Upper lobe of left lung (tissue), 6 donors: ENCODE measurements around the gene COA8. TPM values are rescaled to one million over a fixed set of nuclear protein-coding genes. Genes with fewer than 3 reads are reported as not detected.
"Not testable (repeated sequence)": the region's sequence is repeated elsewhere in the genome, so short reads cannot be mapped to it uniquely, and the experiment has no call there.

Experiments
- ATAC-seq, 2 donors: fragments of 200-7000 bp; cut with Tn5 transposase; one replicate each; pipeline ENCODE4 v1.9.1; 2022; ENCODE audit warnings: mild to moderate bottlenecking in 2 of 2, moderate library complexity in 2 of 2; ENCODE audit not compliant: low FRiP score in 2 of 2
- DNase-seq, 2 donors: peaks; one replicate each; pipeline ENCODE4 v3.0.0-alpha.2; 2019 to 2020
- H3K27ac ChIP-seq, 4 donors: fragments of 200-600 bp; sonication (generic); one replicate each; pipeline ENCODE4 v1.5.1; 2016 to 2019
- H3K27me3 ChIP-seq, 4 donors: fragments of 200-600 bp; sonication (generic); one replicate each; pipeline ENCODE4 v1.5.1; 2017 to 2019
- H3K36me3 ChIP-seq, 4 donors: fragments of 200-600 bp; sonication (generic); one replicate each; pipeline ENCODE4 v1.5.1; 2016 to 2019
- H3K4me1 ChIP-seq, 4 donors: fragments of 200-600 bp; sonication (generic); one replicate each; pipeline ENCODE4 v1.5.1; 2018 to 2019
- H3K4me3 ChIP-seq, 4 donors: fragments of 200-600 bp; sonication (generic); one replicate each; pipeline ENCODE4 v1.5.1; 2017 to 2019; ENCODE audit warnings: mild to moderate bottlenecking in 2 of 4, moderate library complexity in 1 of 4
- H3K9me3 ChIP-seq, 4 donors: fragments of 200-600 bp; sonication (generic); one replicate each; pipeline ENCODE4 v1.5.1; 2018 to 2019
- EP300 ChIP-seq, 4 donors: sonication (generic); formaldehyde crosslinking; IDR thresholded peaks; one replicate each; pipeline ENCODE4 v1.5.1; 2017; ENCODE audit warnings: antibody characterized with exemption in 4 of 4, control low read depth in 2 of 4
- POLR2A ChIP-seq, 4 donors: fragments of 450-650 bp; IDR thresholded peaks; one replicate each; pipeline ENCODE4 v1.5.1; 2016 to 2017; ENCODE audit warnings: antibody characterized with exemption in 4 of 4, mild to moderate bottlenecking in 2 of 4
- POLR2AphosphoS5 ChIP-seq, 2 donors: sonication (generic); formaldehyde crosslinking; IDR thresholded peaks; one replicate each; pipeline ENCODE4 v1.5.1; 2017; ENCODE audit warnings: antibody characterized with exemption in 2 of 2
- WGBS, 2 donors: methylation state at CpG; one replicate each; pipeline ENCODE4 v1.1.5; 2017 to 2018; 5-methylcytosine and 5-hydroxymethylcytosine counted together
- total RNA-seq, 6 donors: library from RNA; depleted of rRNA in 4 of 6; stranded (reverse); fragments of >200 nt in 4 of 6; gene quantifications; one replicate each; pipeline versions ENCODE4 v1.1.0 to v1.2.1, GENCODE V29; 2016 to 2021
- TF ChIP-seq, protein P1 (sequence below), 6 experiments: fragments of 450-650 bp in 4 of 6; fragments of 200-600 bp in 2 of 6; sonication (generic) in 2 of 6; IDR thresholded peaks; one replicate each; pipeline ENCODE4 v1.5.1; 2016 to 2019; ENCODE audit warnings: antibody characterized with exemption in 6 of 6
- donor health status: DM: no; HTN: no; CAD: no; lungs with moderate emphysema.
- donor health status: DM: no; HTN: yes; CAD: no; lungs with severe emphysema.

Gene COA8
- total RNA-seq, 6 donors from 2014 or later, result 12.6 to 38.3 (median 28.6) TPM

DNA sequence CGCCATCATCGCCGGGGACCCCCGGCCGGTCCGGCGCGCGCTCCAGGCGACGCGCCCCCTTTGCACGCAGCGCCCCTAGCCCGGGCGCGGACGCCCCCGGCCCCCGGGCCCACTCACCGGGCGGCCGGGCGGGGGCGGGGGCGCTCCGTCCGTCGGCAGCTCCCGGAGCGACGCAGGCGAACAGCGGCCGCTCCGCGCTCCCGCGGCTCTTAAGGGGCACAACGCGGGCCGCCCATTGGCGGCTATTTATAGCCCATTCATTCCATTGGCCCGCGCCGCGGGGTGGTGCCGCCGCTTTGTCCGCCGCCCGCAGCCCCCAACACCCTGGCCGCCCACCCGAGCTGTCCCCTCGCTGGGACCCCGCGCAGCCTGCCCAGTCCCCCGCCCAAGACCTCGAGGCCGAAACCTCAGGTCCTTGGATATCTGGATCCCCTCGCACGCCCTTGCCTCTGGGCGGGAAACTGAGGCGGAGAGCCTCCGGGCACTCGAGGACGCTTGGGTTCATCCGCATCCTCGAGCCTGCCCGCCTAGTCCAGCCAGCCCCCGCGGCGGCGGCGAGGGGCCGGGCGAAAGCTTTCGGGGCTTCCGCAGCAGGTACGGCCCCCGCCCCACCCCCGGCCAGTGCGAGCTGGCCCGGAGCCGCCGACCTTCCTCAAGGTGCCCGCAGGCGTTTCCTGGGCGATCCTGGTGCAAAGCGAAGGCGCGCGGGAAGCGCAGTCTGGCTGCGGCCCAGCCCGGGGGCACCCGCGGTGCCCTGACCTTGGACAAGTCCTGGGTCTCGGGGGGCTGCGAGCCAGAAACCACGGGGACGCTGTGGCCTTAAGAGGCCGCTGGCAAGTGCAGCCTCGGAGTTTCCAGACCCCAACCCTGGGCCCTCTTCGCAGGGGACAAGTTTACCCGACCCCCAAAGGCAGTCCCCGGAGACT is 39.8 kb upstream of the COA8 start, which contains the start of gene CKB:
CKB (minus strand) TSS at position 182 of the 926 bp plus-strand sequence. CDS start 337 bp downstream, outside the sequence.
- Histone ChIP-seq H3K4me1 (peaks cover 54 to 74% (median 60%) of the 10 kb centered on the region in 4 donors), H3K9me3 (no peaks in the 10 kb centered on the region), H3K27ac (peak within 1 kb of the TSS; percentile 62 to 83 (median 78)), H3K4me3 (peak within 1 kb of the TSS; percentile 36 to 61 (median 60)), H3K27me3 (peaks cover 0 to 20% (median 11%) of the 10 kb centered on the region in 4 donors), H3K36me3 (no peaks in the 10 kb centered on the region)
- WGBS, 2 donors, result 12 to 42% methylated on average over 4 to 59 of the region's 107 CpGs
- DNase-seq (peak in 1 of 2 donors; percentile 93), ATAC-seq (peak in 1 of 2 donors; percentile 35)
- TF ChIP-seq POLR2AphosphoS5 (IDR thresholded peaks at IDR 0.05), result peak in 1 of 2 donors; percentile 69
- TF ChIP-seq POLR2A (IDR thresholded peaks at IDR 0.05), result peak in 3 of 4 donors; percentile 36 to 77 (median 64)
- no peak for TF ChIP-seq EP300 (IDR thresholded peaks at IDR 0.05)

GRCh38 chr14:103523575-103523954 is 39.2 kb upstream of the COA8 start:
- ATAC-seq (no peak), DNase-seq (no peak)
- H3K27me3 ChIP-seq, result peaks cover 0 to 20% (median 11%) of the 10 kb centered on the region in 4 donors
- no peaks in the 10 kb centered on the region for H3K36me3 ChIP-seq
- 50 to 60% methylated on average over 10 of the region's 10 CpGs for WGBS, 2 donors
- peaks cover 54 to 74% (median 60%) of the 10 kb centered on the region in 4 donors for H3K4me1 ChIP-seq
- H3K4me3 ChIP-seq, result no peak overlapping the region
- TF ChIP-seq POLR2A (IDR thresholded peaks at IDR 0.05), result no peak
- TF ChIP-seq, protein P1, sequence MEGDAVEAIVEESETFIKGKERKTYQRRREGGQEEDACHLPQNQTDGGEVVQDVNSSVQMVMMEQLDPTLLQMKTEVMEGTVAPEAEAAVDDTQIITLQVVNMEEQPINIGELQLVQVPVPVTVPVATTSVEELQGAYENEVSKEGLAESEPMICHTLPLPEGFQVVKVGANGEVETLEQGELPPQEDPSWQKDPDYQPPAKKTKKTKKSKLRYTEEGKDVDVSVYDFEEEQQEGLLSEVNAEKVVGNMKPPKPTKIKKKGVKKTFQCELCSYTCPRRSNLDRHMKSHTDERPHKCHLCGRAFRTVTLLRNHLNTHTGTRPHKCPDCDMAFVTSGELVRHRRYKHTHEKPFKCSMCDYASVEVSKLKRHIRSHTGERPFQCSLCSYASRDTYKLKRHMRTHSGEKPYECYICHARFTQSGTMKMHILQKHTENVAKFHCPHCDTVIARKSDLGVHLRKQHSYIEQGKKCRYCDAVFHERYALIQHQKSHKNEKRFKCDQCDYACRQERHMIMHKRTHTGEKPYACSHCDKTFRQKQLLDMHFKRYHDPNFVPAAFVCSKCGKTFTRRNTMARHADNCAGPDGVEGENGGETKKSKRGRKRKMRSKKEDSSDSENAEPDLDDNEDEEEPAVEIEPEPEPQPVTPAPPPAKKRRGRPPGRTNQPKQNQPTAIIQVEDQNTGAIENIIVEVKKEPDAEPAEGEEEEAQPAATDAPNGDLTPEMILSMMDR (IDR thresholded peaks at IDR 0.05), result no peak
- TF ChIP-seq POLR2AphosphoS5 (IDR thresholded peaks at IDR 0.05), result no peak
- TF ChIP-seq EP300 (IDR thresholded peaks at IDR 0.05), result no peak
- no peak overlapping the region for H3K27ac ChIP-seq
- H3K9me3 ChIP-seq, result no peaks in the 10 kb centered on the region

- TF ChIP-seq, protein P1 (IDR thresholded peaks at IDR 0.05), result no peak
- TF ChIP-seq EP300 (IDR thresholded peaks at IDR 0.05), result no peak
- TF ChIP-seq POLR2A (IDR thresholded peaks at IDR 0.05), result no peak
- no peak for TF ChIP-seq POLR2AphosphoS5 (IDR thresholded peaks at IDR 0.05)
- H3K27me3 ChIP-seq, result peaks cover 0 to 20% (median 11%) of the 10 kb centered on the region in 4 donors
- H3K9me3 ChIP-seq, result no peaks in the 10 kb centered on the region
- DNase-seq, result no peak
- no peak overlapping the region for H3K4me3 ChIP-seq
- H3K27ac ChIP-seq, result peak overlapping the region in 1 of 4 donors; percentile 34
- 74 to 82% methylated on average over 8 to 12 of the region's 12 CpGs for WGBS, 2 donors
- no peak for ATAC-seq
- peaks cover 49 to 71% (median 54%) of the 10 kb centered on the region in 4 donors for H3K4me1 ChIP-seq
- H3K36me3 ChIP-seq, result no peaks in the 10 kb centered on the region
These were observed 38.5 kb upstream of the COA8 start for GRCh38 chr14:103524002-103524935.

DNA sequence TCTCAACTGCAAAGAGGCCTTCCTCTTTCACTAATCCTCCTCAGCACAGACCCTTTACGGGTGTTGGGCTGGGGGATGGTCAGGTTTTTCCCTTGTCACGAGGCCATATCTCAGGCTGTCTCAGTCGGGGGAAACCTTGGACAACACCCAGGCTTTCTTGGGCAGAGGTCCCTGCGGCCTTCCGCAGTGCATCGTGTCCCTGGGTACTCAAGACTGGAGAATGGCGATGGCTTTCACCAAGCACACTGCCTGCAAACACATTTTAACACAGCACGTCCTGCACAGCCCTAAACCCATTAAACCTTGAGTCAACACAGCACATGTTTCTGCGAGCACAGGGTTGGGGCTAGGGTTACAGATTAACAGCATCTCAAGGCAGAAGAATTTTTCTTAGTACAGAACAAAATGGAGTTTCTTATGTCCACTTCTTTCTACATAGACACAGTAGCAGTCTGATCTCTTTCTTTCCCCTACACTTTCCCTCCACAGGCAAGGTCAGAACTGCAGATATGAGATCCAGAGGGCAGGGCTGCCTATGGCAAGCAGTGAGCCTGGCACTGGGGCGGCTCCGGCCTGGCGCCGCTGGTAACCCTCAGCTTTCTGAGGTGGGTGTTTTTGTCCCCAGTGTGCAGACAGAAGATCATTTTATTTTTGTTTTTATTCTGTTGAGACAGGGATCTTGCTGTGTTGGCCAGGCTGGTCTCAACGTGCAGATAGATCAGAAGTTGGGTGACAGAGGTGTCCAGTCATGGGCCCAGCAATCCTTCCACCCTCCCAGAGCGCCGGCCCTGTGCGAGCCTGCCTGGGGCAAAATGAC is 37.1 kb upstream of the COA8 start:
- H3K36me3 ChIP-seq, H3K4me3 ChIP-seq, H3K9me3 ChIP-seq, ATAC-seq: not testable (repeated sequence)
- 74 to 92% methylated on average over 10 to 17 of the region's 17 CpGs for WGBS, 2 donors
- peaks cover 0 to 20% (median 11%) of the 10 kb centered on the region in 4 donors for H3K27me3 ChIP-seq
- H3K4me1 ChIP-seq, result peaks cover 47 to 71% (median 52%) of the 10 kb centered on the region in 4 donors
- H3K27ac ChIP-seq, result peak overlapping the region in 1 of 4 donors; percentile 88
- DNase-seq, result peak in 1 of 2 donors; percentile 68
